IPS-18a (cell line): ENCODE measurements around the gene ACADL.

Experiments
- H3K27ac ChIP-seq: one replicate; pipeline ENCODE4 v1.5.1; 2013; ENCODE audit warnings: low read length
- H3K27me3 ChIP-seq: one replicate; pipeline ENCODE4 v1.6.1; 2013; ENCODE audit warnings: mild to moderate bottlenecking, low read length; ENCODE audit not compliant: control insufficient read depth, insufficient read depth
- H3K36me3 ChIP-seq: one replicate; pipeline ENCODE4 v1.6.1; 2013; ENCODE audit warnings: low read depth, low read length; ENCODE audit not compliant: control insufficient read depth
- H3K4me1 ChIP-seq: one replicate; pipeline ENCODE4 v1.6.1; 2013; ENCODE audit warnings: low read depth, low read length; ENCODE audit not compliant: control insufficient read depth
- H3K4me3 ChIP-seq: one replicate; pipeline ENCODE4 v1.5.1; 2013; ENCODE audit warnings: low read length
- H3K9ac ChIP-seq: one replicate; pipeline ENCODE4 v1.6.1; 2013; ENCODE audit warnings: mild to moderate bottlenecking, low read length, moderate library complexity
- H3K9me3 ChIP-seq: one replicate; pipeline ENCODE4 v1.6.1; 2013; ENCODE audit warnings: low read depth, low read length; ENCODE audit not compliant: control insufficient read depth

ACADL gene

DNA sequence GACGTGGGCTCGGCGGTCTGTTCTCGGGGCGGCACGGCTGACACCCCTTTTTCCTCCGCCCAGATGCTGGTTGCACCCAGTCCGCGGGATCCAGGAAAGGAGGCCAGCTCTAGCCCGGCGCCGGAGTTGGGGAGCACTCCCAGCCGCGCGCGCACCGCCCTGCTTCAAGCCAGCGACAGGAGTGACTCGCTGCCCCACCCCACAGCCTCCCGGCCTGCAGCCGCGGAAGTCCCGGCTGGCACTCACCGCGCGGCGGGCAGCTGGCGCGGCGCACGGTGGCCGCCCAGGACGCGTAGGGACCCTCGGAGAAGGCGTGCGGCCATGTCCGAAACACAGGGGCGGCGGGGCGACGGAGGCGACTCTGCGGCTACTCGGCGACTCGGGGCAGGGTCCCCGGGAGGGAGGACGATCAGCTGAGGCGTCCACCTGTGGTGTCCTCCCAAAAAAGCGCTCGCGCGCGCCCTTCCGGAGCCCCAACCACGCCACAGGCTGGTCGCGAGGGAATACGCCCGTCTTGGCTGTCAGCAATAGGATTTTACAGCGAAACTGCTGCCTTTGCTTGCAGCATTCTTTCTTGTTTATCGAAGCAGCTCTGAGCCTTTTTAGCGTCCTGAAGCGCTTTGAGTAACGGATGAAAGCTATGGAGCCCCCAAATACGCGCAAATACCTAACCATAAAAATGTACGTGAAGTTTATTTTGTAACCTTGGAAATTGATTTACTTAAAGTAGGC, at the start of gene ACADL:
Gene ACADL (minus strand): TSS at position 507 of the 732 bp plus-strand sequence. CDS start 184 bp downstream, at position 323.
- Histone ChIP-seq H3K27me3 (peaks cover 40% of the 10 kb centered on the region), H3K27ac (no peak within 1 kb of the TSS), H3K9me3 (no peaks in the 10 kb centered on the region), H3K4me3 (peak within 1 kb of the TSS; percentile 82), H3K4me1 (no peaks in the 10 kb centered on the region), H3K9ac (no peak within 1 kb of the TSS), H3K36me3 (no peaks in the 10 kb centered on the region)

DNA sequence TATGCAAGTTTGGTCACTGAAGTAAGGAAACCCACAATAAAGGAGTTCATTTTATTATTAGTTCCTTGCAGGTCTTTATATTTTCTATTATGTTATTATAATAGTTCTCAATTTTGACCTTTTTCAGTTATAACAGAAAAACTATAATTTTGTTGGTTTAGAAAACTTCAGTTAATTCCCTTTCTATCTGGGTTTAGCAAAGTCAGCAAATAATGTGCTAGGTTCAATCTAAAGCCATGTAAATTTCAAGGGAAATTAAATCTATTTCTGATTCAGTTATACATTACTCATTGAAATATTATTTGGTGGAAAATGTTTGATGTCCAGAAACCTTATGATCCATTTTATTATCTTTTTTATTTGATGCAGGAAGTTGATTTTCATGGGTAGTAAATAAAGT, 46.1 kb upstream of the ACADL start:
- H3K9ac ChIP-seq: no peak overlapping the region
- no peaks in the 10 kb centered on the region for H3K4me1 ChIP-seq
- no peak overlapping the region for H3K4me3 ChIP-seq
- no peak overlapping the region for H3K27ac ChIP-seq
- no peaks in the 10 kb centered on the region for H3K9me3 ChIP-seq
- H3K27me3 ChIP-seq: no peaks in the 10 kb centered on the region
- H3K36me3 ChIP-seq: no peaks in the 10 kb centered on the region

GRCh38 chr2:210269148-210269547, 43.9 kb upstream of the ACADL start:
- no peaks in the 10 kb centered on the region for H3K36me3 ChIP-seq
- H3K27me3 ChIP-seq: no peaks in the 10 kb centered on the region
- no peak overlapping the region for H3K27ac ChIP-seq
- no peaks in the 10 kb centered on the region for H3K4me1 ChIP-seq
- H3K9me3 ChIP-seq: no peaks in the 10 kb centered on the region
- H3K9ac ChIP-seq: no peak overlapping the region
- H3K4me3 ChIP-seq: no peak overlapping the region

GRCh38 chr2:210268281-210268680, 43.0 kb upstream of the ACADL start:
- no peaks in the 10 kb centered on the region for H3K4me1 ChIP-seq
- no peak overlapping the region for H3K9ac ChIP-seq
- H3K27ac ChIP-seq: no peak overlapping the region
- H3K27me3 ChIP-seq: no peaks in the 10 kb centered on the region
- H3K9me3 ChIP-seq: no peaks in the 10 kb centered on the region
- H3K36me3 ChIP-seq: no peaks in the 10 kb centered on the region
- no peak overlapping the region for H3K4me3 ChIP-seq

DNA sequence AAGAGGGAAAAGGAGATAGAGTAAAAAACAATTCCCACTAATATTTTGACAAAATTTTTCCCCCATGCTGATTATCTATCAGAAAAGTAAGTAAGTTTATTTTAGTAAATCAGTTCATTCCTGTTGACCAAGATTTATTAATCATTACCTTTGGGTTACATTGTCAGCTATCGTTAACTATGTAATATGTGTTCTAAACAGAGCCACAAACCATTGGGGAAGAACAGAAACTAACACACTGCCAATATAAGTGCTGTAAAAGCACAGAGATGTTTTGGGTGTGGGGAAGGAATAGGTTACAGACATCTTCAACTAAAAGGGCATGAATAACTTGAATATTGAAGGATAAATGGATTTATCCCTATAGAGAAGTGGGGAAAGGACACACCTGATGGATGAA, 42.5 kb upstream of the ACADL start:
- Histone ChIP-seq H3K4me3 (no peak overlapping the region), H3K4me1 (no peaks in the 10 kb centered on the region), H3K9me3 (no peaks in the 10 kb centered on the region), H3K27me3 (no peaks in the 10 kb centered on the region), H3K27ac (no peak overlapping the region), H3K9ac (no peak overlapping the region), H3K36me3 (no peaks in the 10 kb centered on the region)

DNA sequence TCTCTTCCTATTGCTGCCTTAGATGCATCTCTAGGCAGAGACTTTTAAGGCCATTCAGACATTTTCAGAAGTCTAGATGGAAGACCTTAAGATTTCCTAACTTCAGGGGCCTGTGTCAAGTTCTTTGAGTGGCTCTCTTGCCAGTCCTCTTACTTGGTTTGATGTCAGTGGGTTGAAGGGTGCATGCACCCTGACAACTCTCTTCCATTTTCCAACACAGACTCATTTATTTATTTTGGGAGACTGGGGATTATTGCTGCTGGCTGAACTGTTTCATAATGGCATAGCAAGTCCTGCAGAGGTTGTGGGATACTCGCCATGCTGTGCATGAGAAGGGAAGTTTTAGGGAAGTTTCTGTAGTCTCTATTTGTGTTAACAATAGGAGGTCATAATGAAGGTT, 39.0 kb upstream of the ACADL start:
- no peaks in the 10 kb centered on the region for H3K27me3 ChIP-seq
- H3K9ac ChIP-seq: no peak overlapping the region
- H3K27ac ChIP-seq: no peak overlapping the region
- no peaks in the 10 kb centered on the region for H3K4me1 ChIP-seq
- no peaks in the 10 kb centered on the region for H3K9me3 ChIP-seq
- H3K4me3 ChIP-seq: no peak overlapping the region
- H3K36me3 ChIP-seq: no peaks in the 10 kb centered on the region

- no peaks in the 10 kb centered on the region for H3K9me3 ChIP-seq
- no peaks in the 10 kb centered on the region for H3K27me3 ChIP-seq
- no peak overlapping the region for H3K27ac ChIP-seq
- H3K4me1 ChIP-seq: no peaks in the 10 kb centered on the region
- no peak overlapping the region for H3K9ac ChIP-seq
- H3K4me3 ChIP-seq: no peak overlapping the region
- no peaks in the 10 kb centered on the region for H3K36me3 ChIP-seq
Observed at GRCh38 chr2:210263841-210264240, 38.6 kb upstream of the ACADL start.

DNA sequence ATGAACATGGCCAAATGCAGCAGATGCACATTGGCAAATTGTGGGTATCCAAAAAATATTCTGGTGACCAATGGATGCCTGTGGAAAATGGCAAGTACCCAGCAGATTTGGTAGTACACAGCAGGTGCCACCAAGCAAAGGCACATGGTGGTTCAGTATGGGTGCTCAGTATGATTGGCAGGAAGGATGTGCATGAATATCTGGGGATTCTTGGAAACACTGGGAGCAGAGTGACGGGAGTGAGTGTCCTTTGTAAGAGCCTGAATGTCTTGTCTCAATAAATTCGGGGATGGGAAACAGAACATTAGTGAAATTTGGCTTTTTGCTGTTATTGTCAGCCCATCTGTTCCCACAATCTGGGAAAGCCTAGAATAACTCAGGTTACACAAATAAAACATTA, 36.8 kb upstream of the ACADL start:
- H3K9me3 ChIP-seq: no peaks in the 10 kb centered on the region
- H3K4me1 ChIP-seq: no peaks in the 10 kb centered on the region
- H3K36me3 ChIP-seq: no peaks in the 10 kb centered on the region
- no peak overlapping the region for H3K27ac ChIP-seq
- no peak overlapping the region for H3K4me3 ChIP-seq
- no peaks in the 10 kb centered on the region for H3K27me3 ChIP-seq
- H3K9ac ChIP-seq: no peak overlapping the region

GRCh38 chr2:210259687-210260086, 34.4 kb upstream of the ACADL start:
- Histone ChIP-seq H3K4me1 (no peaks in the 10 kb centered on the region), H3K4me3 (no peak overlapping the region), H3K27ac (no peak overlapping the region), H3K36me3 (no peaks in the 10 kb centered on the region), H3K9ac (no peak overlapping the region), H3K27me3 (no peaks in the 10 kb centered on the region), H3K9me3 (no peaks in the 10 kb centered on the region)

DNA sequence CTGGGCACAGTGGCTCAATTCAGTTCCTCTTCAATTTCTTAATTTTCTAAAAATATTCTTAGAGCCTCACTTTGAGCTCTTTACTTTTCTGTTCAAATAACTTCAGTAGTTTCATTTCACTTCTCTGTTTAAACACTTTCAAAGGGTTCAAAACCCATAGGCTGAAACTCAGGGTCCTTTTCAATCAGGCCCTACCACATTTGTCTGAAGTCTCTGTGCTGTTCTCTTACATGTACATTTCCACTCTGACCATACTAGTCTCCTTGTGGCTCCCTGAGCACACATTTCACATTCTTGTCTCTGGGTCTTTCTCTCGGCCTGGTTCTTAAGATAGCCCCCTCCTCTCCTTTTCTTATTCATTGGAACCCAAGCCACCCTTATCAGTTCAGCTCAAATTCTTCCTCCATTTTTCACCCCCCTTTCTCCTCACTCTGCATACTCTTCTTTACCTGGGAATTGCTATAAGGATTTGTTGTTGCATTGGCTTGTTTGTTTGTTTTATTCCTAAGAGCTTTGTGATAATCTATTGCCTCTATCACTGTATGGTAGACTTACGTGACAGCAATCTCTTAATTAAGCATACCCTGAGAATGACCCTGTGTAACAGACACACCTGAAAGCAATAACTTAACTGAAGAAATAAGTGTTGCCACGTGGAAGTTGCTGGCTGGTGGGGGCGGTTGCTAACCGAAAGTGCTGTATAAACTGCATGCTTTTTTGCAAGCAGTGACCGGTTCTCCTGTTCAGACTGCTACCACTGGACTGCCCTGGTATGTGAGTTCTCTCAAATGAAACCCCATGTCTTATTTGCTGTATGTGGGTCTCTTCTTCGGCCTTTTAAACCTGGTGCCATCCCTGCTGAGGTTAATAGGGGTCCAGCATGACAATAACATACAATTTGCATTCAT, 27.7 kb upstream of the ACADL start:
- H3K36me3 ChIP-seq: no peaks in the 10 kb centered on the region
- H3K4me3 ChIP-seq: no peak overlapping the region
- H3K4me1 ChIP-seq: no peaks in the 10 kb centered on the region
- H3K9ac ChIP-seq: no peak overlapping the region
- no peaks in the 10 kb centered on the region for H3K27me3 ChIP-seq
- H3K9me3 ChIP-seq: no peaks in the 10 kb centered on the region
- H3K27ac ChIP-seq: no peak overlapping the region

- Histone ChIP-seq H3K9me3 (no peaks in the 10 kb centered on the region), H3K27me3 (no peaks in the 10 kb centered on the region), H3K27ac (no peak overlapping the region), H3K4me1 (no peaks in the 10 kb centered on the region), H3K36me3 (no peaks in the 10 kb centered on the region), H3K9ac (no peak overlapping the region), H3K4me3 (no peak overlapping the region)
Observed at GRCh38 chr2:210250622-210251021, 25.4 kb upstream of the ACADL start.
